ENCODE results near the gene SIMC1.
"Not testable (repeated sequence)": the region's sequence is repeated elsewhere in the genome, so short reads cannot be mapped to it uniquely, and the experiment has no call there.

DNA sequence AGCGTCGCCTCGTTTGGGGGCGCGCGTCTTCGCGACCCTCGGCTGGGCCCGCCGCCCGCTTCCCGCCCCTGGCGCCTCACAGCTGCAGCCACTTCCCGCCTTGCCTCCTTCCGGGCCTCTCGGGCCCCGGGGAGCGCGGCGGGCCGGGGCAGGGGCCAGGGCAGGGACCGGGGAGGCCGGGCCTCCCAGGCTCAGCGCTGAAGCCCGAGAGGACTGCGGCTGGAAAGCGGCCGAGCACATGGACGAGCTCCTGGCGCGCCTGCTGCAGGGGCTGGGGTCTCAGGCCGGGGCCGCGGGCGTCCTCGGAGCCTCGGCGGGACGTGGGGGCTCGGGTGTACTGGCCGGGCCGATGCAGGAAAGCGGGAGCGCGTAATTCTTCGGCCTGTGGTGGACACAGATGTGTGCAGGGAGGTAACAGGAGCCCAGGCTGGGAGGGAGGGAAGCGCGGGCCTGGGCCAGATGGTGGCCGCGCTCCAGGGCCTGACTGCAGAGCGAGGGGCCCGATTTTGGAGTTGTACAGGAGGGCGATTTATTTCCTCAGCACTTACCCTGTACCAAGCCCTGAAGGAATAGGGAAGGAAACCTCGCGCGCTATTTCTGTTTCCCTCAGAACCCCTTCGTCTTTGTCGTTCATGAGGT lies 540 bp downstream of the SIMC1 start:
- TF ChIP-seq, protein P1, sequence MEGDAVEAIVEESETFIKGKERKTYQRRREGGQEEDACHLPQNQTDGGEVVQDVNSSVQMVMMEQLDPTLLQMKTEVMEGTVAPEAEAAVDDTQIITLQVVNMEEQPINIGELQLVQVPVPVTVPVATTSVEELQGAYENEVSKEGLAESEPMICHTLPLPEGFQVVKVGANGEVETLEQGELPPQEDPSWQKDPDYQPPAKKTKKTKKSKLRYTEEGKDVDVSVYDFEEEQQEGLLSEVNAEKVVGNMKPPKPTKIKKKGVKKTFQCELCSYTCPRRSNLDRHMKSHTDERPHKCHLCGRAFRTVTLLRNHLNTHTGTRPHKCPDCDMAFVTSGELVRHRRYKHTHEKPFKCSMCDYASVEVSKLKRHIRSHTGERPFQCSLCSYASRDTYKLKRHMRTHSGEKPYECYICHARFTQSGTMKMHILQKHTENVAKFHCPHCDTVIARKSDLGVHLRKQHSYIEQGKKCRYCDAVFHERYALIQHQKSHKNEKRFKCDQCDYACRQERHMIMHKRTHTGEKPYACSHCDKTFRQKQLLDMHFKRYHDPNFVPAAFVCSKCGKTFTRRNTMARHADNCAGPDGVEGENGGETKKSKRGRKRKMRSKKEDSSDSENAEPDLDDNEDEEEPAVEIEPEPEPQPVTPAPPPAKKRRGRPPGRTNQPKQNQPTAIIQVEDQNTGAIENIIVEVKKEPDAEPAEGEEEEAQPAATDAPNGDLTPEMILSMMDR (IDR thresholded peaks at IDR 0.05) = not testable (repeated sequence)
- not testable (repeated sequence) for TF ChIP-seq REST (IDR thresholded peaks at IDR 0.05); ZC3H11A (IDR thresholded peaks at IDR 0.05); HDAC2 (IDR thresholded peaks at IDR 0.05); MYC (IDR thresholded peaks at IDR 0.05; ENCODE audit: borderline replicate concordance, low read length)
